GM10266 (cell line): ENCODE data around the gene TACR2.

Source experiments
- DNase-seq: peaks from one replicate; pipeline ENCODE4 v3.0.0; 2012; ENCODE audit errors: extremely low spot score
- TF ChIP-seq, protein P1 (sequence below): IDR thresholded peaks from 2 replicates; pipeline ENCODE4 v1.5.1; 2012; ENCODE audit warnings: mild to moderate bottlenecking, low read depth; ENCODE audit not compliant: control insufficient read depth, insufficient read depth; ENCODE audit errors: missing control alignments

TACR2 gene

DNA sequence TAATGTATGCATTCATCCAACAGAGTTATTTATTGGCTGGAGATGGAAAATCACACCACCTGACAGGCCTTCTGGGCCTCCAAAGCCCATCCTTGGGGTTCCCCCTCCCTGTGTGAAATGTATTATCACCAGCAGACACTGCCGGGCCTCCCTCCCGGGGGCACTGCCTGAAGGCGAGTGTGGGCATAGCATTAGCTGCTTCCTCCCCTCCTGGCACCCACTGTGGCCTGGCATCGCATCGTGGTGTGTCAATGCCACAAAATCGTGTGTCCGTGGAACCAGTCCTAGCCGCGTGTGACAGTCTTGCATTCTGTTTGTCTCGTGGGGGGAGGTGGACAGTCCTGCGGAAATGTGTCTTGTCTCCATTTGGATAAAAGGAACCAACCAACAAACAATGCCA lies 15.3 kb downstream of the TACR2 start:
- no peak for DNase-seq
- TF ChIP-seq, protein P1, sequence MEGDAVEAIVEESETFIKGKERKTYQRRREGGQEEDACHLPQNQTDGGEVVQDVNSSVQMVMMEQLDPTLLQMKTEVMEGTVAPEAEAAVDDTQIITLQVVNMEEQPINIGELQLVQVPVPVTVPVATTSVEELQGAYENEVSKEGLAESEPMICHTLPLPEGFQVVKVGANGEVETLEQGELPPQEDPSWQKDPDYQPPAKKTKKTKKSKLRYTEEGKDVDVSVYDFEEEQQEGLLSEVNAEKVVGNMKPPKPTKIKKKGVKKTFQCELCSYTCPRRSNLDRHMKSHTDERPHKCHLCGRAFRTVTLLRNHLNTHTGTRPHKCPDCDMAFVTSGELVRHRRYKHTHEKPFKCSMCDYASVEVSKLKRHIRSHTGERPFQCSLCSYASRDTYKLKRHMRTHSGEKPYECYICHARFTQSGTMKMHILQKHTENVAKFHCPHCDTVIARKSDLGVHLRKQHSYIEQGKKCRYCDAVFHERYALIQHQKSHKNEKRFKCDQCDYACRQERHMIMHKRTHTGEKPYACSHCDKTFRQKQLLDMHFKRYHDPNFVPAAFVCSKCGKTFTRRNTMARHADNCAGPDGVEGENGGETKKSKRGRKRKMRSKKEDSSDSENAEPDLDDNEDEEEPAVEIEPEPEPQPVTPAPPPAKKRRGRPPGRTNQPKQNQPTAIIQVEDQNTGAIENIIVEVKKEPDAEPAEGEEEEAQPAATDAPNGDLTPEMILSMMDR, result no peak

DNA sequence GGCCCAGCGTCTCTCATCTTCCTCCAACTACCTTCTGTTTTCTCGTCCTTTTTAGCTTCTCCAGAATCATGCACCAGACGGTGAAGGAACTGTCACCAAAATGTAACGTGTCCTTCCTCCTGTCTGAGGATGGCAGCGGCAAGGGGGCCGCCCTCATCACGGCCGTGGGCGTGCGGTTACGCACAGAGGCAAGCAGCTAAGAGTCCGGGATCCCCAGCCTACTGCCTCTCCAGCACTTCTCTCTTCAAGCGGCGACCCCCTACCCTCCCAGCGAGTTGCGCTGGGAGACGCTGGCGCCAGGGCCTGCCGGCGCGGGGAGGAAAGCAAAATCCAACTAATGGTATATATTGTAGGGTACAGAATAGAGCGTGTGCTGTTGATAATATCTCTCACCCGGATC lies 15.8 kb downstream of the TACR2 start:
- TF ChIP-seq, protein P1, result no peak
- DNase-seq, result no peak

DNA sequence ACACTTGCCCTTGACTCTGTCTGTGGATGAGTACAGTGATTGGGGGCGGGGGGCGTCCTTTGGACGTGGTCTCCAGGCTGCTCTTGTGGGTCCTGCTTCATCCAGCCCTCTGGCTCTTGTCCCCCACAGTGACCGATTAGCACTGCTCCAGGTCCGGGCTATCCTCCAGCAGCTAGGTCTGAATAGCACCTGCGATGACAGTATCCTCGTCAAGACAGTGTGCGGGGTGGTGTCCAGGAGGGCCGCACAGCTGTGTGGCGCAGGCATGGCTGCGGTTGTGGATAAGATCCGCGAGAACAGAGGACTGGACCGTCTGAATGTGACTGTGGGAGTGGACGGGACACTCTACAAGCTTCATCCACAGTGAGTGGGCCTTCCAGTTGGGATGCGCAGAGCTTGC lies 18.3 kb downstream of the TACR2 start:
- TF ChIP-seq, protein P1, result no peak
- DNase-seq, result no peak

DNA sequence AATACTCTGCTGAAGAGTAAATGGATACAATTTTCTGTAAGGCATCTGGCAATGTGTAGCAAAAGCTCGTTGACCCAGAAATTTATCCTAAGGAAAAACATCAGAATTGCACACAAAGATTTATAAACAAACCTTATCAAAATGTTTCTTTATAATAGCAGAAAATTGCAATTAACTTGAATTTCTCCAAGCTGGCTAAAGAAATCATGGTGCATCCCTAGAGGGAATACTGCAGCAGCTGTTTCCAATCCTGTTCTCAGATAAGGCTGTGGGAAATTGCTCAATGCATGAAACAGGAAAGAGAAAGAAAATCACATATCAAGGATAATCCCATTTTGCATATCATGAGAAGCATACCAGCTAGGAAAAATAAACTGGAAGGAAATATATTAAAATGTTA lies 18.7 kb downstream of the TACR2 start:
- TF ChIP-seq, protein P1, result no peak
- DNase-seq, result no peak

DNA sequence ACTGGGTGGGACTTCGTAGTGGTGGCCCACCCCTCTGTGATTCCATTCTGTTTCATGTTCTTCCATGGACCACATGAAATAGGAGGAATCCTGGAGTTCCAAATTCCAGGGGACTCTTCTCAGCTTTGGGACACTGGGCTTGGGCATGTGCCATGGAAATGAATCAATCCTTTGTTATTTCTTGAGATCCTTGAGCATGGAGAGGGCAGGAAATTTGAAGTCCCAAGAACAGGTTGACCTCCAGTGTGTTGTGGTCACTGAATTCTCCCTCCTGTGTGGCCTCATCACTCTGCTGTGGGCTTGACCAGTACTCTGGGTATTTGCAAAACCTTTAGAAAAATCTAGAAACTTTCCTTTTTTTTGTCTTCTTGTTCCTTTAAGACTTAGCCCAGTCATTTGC lies 22.7 kb downstream of the TACR2 start:
- no peak for DNase-seq
- TF ChIP-seq, protein P1, result no peak

DNA sequence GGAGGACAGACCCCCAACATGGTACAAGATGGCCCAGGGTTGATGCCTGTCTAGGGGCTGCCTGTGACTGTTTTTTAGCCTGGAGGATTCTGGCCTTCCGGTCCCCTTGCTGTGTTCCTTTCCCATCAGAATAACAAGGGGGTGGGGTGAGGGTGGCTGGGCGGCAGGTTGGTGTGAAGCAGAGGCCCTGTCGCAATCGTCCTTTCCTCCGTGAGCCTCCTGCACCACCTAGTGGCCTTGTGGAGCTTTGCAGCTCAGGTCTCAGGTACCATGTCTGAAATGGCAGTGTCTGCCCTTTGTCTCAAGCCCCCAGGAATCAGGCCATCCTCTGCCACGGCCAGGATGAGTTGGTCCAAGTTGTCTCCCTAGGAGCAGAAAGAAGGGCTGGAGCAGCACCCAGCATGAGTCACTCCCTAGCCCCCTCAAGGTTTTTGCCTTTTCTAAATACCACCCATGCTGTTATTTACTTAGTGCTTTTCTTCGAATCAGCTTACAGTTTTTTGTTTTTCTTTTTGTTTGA lies 24.2 kb downstream of the TACR2 start:
- peak; percentile 87 for DNase-seq
- TF ChIP-seq, protein P1, result peak; percentile 97

DNA sequence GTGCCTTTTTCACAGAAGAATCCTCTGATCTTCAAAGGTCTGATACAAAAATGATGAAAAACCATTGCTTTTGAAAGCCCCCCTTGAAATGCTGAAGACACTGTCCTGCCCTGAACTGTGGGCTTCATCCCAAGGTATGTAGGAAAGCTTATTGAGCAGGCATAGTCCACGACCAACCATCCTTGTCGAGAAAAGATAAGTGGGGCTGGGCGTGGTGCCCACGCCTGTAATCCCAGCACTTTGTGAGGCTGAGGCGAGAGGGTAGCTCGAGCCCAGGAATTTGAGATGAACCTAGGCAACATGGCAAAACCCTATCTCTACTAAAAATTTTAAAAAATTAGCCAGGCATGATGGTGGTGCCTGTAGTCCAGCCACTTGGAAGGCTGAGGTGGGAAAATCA lies 25.6 kb downstream of the TACR2 start:
- no peak for DNase-seq
- TF ChIP-seq, protein P1, result no peak
